HG02759 (cell line): ENCODE data around the gene ENKUR.
"Not testable (repeated sequence)": the region's sequence is repeated elsewhere in the genome, so short reads cannot be mapped to it uniquely, and the experiment has no call there.

Experiments
- ATAC-seq: cut with Tn5 transposase; IDR thresholded peaks from one replicate; pipeline ENCODE4 v1.9.1; 2021; ENCODE audit warnings: mild to moderate bottlenecking, moderate library complexity; ENCODE audit not compliant: unreplicated experiment

The ENKUR gene

DNA sequence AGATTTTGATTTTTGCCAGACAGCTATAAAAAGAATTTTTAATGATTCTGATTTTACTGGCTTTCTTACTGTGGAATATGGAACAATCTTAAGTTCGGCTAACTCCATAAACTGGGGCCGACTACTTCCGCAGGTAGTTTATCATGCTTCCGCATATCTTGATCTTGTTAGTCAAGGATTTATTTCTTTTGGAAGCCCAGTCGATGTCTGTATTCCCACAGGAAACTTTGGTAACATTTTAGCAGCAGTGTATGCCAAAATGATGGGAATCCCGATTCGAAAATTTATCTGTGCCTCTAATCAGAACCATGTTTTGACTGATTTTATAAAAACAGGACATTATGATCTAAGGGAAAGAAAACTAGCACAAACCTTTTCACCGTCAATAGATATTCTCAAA lies 8.6 kb upstream of the ENKUR start:
- no peak for ATAC-seq

DNA sequence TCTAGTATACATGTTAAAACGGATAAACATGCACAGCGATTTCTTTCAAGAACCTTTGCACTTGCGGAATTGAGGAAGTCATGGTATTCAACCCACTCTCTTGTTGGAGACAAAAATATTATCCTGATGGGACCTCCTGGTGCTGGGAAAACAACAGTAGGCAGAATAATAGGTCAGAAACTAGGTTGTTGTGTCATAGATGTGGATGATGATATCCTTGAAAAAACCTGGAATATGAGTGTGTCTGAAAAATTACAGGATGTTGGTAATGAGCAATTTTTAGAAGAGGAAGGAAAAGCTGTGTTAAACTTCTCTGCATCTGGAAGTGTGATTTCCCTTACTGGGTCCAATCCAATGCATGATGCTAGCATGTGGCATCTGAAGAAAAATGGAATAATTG lies 7.3 kb upstream of the ENKUR start:
- no peak for ATAC-seq

DNA sequence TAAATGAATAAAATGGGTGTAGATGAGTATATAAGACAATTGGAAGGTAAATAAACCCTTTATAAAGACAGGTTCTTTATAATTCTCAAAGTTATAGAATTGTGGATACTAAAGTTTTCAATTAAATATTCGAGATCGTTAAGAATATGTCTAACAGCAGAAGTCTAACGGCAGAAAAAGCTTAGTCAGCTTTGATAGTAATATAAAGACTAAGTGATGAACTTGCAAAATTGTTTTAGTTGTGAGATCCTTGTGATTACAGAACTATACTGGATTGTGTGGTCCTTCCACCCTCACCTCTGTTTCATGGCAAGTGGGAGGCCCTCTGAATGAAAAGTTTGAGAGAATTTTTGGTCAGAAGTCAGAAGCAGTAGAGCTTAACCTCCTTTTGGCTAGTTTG lies 2.7 kb upstream of the ENKUR start:
- no peak for ATAC-seq

DNA sequence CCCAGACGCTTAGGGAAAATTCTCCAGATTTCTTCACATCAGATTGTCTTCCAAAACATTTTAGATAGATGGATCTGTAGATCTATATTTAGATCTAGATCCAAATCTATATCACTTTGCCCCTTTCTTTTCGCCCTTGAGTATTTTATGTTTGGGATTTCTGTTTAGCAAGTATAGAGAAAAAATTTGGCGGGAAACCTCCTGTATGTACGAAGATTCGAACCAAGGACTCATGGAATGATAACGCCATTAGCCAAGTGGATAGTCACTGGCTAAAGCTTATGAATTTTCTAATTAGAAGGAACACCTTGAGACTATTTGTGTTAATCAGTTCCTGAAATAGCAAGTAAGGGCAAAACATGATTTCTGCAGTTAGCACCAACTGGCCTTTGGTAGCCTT lies 1.7 kb upstream of the ENKUR start:
- ATAC-seq, result no peak

GRCh38 chr10:25017154-25017590 lies 1.2 kb upstream of the ENKUR start:
- ATAC-seq, result peak; percentile 5

DNA sequence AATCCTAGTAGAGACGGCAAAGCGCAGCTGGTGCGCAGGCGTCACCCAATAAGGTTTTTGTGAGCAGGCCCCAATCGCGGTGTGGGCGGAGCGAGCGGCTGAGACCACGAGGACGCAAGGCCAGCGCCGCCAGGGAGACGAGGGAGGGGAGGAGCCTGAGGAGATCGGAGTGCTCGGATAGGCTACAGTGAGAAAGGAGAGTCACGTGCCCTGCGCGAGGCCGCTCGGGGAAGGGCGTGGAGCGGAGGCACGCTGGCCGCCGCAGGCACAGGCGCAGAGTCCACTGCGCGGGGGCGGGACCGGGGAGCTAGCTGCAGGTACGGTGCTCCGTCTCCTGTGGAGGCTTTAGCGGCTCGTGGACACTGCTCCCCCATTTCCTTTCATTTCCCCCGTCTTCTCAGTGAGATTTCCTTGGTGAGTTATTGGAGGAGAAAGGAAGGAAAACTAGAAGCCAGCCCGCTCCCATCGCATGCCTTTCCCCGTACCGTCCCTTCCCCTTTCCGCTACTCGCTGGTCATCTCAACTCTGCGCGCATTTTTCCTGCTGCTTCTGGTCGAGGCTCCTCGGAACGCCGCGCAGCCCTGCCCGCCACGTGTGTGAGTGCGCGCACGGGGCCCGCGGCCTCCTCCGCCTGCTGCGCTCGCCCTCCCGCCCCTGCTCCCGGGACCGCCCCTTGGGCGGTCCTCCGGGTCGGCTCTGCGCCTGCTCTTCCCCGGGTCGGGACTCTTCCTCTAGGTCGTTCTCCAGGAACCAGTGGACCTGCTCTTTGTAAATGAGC lies 607 bp upstream of the ENKUR start, which contains the start of gene THNSL1:
TSS of gene THNSL1 (plus strand) at position 237 of the 778 bp plus-strand sequence. CDS start 6,612 bp downstream, outside the sequence.
- ATAC-seq, result peak; percentile 97

DNA sequence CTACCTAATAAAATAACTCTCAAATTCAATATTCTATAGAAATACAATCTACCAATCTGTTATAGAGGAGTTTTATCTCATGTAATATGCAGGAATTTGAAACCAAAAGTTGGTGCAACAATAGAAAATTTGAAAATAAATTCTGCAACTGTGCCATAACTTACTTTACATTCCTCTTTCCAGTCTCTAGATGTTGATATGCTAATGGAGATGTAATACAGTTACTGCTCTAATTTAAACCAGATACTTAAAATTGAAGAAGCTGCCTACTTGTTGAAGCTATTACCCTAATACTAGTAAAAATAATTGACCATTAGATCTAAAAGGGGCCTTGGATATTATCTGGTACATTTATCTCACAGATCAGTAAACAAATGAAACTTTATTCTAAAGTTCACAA lies 1.4 kb downstream of the ENKUR start:
- ATAC-seq, result no peak

GRCh38 chr10:25011591-25011990 lies 4.4 kb downstream of the ENKUR start:
- not testable (repeated sequence) for ATAC-seq

- no peak for ATAC-seq
Observed at GRCh38 chr10:24998044-24998443, 17.9 kb downstream of the ENKUR start.

DNA sequence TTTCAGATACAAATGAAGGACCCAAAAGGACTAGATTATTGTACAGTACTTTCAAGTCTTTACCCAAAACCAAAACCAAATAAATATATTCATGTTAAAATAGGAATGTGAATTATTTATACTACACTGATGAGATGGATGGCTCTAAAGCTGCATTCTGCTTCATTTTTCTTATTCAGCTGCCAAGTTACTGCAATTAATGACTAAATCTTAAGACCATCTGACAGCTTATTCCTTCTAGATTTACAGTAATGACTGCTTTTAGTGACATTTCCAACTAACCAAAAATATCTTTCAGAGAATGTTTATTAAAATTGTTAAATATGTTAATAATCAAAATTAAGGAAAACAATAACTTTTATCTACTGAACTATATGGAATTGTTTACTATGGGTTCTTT lies 20.9 kb downstream of the ENKUR start:
- no peak for ATAC-seq

- ATAC-seq, result no peak
Observed at GRCh38 chr10:24993237-24993958, 22.6 kb downstream of the ENKUR start.

GRCh38 chr10:24992512-24993133 lies 23.3 kb downstream of the ENKUR start:
- ATAC-seq, result no peak

- no peak for ATAC-seq
Observed at GRCh38 chr10:24991298-24991697, 24.7 kb downstream of the ENKUR start.

DNA sequence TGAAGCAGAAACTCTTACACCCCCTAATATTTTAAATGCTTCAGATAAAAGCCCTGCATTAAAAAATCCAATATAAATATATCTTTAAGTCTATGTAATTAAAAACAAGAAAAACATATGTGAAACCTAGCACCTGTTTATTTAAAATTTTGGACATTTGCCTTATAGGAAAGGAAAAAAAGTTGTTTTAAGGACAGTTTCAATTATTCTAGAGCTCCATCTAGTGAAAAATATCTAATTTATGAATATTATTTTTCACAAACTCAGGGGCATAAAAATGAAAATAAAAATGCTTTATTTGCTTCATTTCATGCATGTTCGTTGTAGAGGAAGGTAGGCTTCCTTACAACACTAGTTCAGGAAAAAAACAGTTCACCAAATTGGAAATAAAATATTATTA lies 26.1 kb downstream of the ENKUR start:
- ATAC-seq, result no peak

DNA sequence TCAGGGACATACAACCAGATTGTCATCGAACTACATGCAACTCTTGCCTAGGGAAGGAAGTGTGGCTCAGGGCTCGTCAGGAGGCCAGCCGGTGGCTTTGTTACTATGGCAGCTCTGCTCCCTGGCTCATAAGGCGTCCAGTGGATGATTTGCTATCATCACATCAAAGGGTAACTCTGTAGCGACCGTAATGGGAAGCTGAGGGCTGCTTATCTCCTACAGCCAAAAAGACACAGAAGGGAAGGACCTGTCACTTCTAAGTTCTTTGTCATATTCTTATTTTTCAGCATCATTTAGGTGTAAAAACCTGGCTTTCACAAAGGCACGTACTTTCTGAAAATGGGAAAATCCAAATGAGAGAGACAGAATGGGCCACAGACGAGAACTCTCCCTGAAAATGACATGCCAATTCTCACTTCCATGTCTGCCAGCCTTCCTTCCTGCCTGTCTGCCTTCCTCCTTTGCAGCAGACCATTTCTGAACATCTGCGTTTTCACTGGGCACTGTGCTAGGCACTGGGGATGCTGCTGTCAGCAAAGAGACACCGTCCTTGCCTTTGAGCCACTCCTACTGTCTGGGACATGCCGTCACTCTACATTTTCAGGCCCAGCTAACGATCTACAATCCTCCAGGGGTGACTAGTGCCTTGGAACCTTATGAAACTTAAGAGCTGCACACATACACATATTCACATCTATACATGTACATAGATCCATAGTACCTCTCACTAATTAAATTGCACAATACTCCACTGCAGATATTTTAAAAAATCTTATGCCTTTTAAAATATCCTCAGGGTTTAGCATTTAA lies 26.9 kb downstream of the ENKUR start:
- no peak for ATAC-seq

DNA sequence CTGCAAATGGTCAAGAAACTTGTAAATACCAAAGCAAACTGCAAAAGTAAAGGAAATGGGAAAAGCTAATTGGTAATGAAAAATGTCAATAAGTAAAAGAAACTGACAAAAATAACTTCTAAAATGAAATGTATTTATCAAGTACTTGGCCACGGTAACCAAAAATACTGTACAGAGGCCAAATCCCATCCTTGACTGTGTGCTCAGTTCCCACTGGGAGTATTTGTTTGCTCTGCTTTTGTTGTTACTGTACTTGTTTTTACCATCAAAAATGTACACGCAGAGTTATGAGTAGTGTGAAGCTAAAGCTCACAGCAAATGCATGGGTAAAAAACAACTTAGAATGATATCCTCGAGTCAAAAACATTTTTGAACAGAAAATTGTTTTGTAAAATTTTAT lies 31.1 kb downstream of the ENKUR start:
- ATAC-seq, result no peak

DNA sequence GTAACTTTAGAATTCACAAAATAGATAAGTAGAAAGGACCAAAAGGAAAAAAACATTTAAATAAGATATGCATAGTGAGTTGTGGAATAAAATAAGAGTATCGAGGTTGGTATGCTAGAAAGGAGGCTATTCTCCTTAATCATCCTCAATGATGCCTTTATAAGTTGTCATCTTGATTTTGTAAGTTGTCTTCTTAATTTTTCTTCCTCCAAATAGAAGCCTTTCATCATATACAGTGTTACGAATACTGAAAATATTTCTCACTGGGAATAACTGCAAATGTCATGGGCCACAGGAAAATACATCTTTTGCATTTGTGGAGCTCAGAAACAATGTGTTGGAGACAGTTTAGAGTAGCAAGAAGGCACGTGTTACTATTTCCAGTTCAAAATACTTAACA lies 32.0 kb downstream of the ENKUR start:
- no peak for ATAC-seq

DNA sequence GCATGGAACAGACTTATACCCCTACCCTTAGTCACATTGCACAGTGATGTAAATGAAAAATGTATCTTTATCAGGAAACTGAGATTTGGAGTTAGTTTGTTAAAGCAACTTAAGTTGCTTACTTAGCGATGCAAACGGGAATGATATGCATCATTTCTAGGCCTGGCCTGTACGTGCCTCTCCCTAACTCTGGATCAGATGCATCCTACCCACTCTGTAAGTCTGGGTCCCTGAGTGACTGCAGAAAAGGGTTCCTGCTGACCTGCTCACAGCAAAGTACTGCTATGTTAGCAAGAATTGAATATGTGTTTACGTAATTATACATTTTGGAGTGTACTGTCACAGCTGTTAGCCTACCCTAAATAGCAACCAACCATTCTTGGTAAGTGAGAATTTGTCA lies 32.8 kb downstream of the ENKUR start:
- no peak for ATAC-seq

DNA sequence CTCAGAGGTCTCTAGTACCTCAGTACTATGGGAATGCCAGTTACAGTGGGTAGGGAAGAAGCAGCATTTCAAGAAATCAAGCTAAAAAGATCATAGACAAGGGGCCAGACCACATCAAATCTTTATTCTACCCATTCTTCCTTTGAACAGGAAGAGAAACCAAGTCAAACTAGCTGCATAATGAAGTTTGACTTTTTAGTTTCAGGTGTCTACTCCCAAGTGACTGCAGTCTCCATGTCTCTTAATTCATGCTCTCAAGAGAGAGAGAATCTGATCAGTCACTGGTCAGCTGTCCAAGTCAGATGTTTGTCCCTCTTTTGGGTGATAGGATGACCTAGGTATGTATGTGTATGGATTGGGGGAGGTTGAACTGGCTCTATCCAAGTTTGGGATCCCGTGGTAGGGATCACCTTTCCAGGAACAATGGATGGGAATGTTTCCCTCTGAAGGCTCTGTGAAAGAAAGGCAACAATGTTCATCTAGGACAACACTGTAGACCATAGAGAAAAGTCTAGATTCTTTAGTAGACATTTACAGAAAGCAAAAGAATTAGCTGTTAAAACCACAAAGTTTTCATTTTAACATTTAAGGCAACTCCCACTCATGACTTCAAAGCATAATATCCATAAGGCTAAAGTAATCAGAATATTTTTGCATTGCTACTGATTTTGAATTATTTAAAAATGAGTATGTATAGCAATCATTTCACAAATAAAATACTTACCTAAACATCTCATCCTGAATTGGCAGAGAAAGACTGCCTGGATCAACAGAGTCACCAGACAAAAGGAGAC lies 33.4 kb downstream of the ENKUR start:
- no peak for ATAC-seq

- no peak for ATAC-seq
Observed at GRCh38 chr10:24981161-24981710, 34.7 kb downstream of the ENKUR start.
